ENCODE data around the gene ABCG5.

The ABCG5 gene

GRCh38 chr2:43796206-43796605 lies 42.4 kb downstream of the ABCG5 start:
- TF ChIP-seq CTCF (conservative IDR thresholded peaks at IDR 0.05; ENCODE audit: low read depth, low read length): no peak
- no peak overlapping the region for H3K4me3 ChIP-seq (ENCODE audit: low read depth, low read length)
- DNase-seq (ENCODE audit: low read depth): no peak

- no peak overlapping the region for H3K4me3 ChIP-seq (ENCODE audit: low read depth, low read length)
- TF ChIP-seq CTCF (conservative IDR thresholded peaks at IDR 0.05; ENCODE audit: low read depth, low read length): no peak
- DNase-seq (ENCODE audit: low read depth): no peak
Measured at GRCh38 chr2:43794956-43795355, 43.7 kb downstream of the ABCG5 start.

GRCh38 chr2:43792653-43793052 lies 46.0 kb downstream of the ABCG5 start:
- DNase-seq (ENCODE audit: low read depth): no peak
- no peak for TF ChIP-seq CTCF (conservative IDR thresholded peaks at IDR 0.05; ENCODE audit: low read depth, low read length)
- no peak overlapping the region for H3K4me3 ChIP-seq (ENCODE audit: low read depth, low read length)

- no peak for DNase-seq (ENCODE audit: low read depth)
- H3K4me3 ChIP-seq (ENCODE audit: low read depth, low read length): no peak overlapping the region
- no peak for TF ChIP-seq CTCF (conservative IDR thresholded peaks at IDR 0.05; ENCODE audit: low read depth, low read length)
Measured at GRCh38 chr2:43791035-43791765, 47.4 kb downstream of the ABCG5 start.

- H3K4me3 ChIP-seq (ENCODE audit: low read depth, low read length): no peak overlapping the region
- TF ChIP-seq CTCF (conservative IDR thresholded peaks at IDR 0.05; ENCODE audit: low read depth, low read length): no peak
- DNase-seq (ENCODE audit: low read depth): no peak
Measured at GRCh38 chr2:43790147-43790546, 48.5 kb downstream of the ABCG5 start.

- TF ChIP-seq CTCF (conservative IDR thresholded peaks at IDR 0.05; ENCODE audit: low read depth, low read length): no peak
- no peak for DNase-seq (ENCODE audit: low read depth)
- H3K4me3 ChIP-seq (ENCODE audit: low read depth, low read length): no peak overlapping the region
Measured at GRCh38 chr2:43788646-43789045, 50.0 kb downstream of the ABCG5 start.

GRCh38 chr2:43787895-43788294 lies 50.7 kb downstream of the ABCG5 start:
- no peak for DNase-seq (ENCODE audit: low read depth)
- TF ChIP-seq CTCF (conservative IDR thresholded peaks at IDR 0.05; ENCODE audit: low read depth, low read length): no peak
- H3K4me3 ChIP-seq (ENCODE audit: low read depth, low read length): no peak overlapping the region

Data from choroid plexus epithelial cell (primary cell).